Transverse colon (tissue), 4 donors: ENCODE data around the gene RNF144A. TPM values are rescaled to one million over a fixed set of nuclear protein-coding genes. Genes with fewer than 3 reads are reported as not detected.
"Not testable (repeated sequence)": the region's sequence is repeated elsewhere in the genome, so short reads cannot be mapped to it uniquely, and the experiment has no call there.

Experiments
- DNase-seq: peaks from one replicate; pipeline ENCODE4 v3.0.0-alpha.2; 2019
- H3K27ac ChIP-seq, 4 donors: fragments of 200-600 bp; sonication (generic); 2 replicates each; pipeline ENCODE4 v1.5.1; 2016 to 2018; ENCODE audit warnings: inconsistent platforms in 4 of 4
- H3K27me3 ChIP-seq: fragments of 200-600 bp; sonication (generic); 2 replicates; pipeline ENCODE4 v1.5.1; 2017; ENCODE audit warnings: inconsistent platforms
- H3K36me3 ChIP-seq, 4 donors: fragments of 200-600 bp; sonication (generic); 2 replicates each; pipeline ENCODE4 v1.5.1; 2017 to 2019; ENCODE audit warnings: inconsistent platforms in 4 of 4
- H3K4me1 ChIP-seq, 4 donors: fragments of 200-600 bp; sonication (generic); 2 replicates each; pipeline ENCODE4 v1.5.1; 2017 to 2020; ENCODE audit warnings: inconsistent platforms in 4 of 4
- H3K4me3 ChIP-seq, 4 donors: fragments of 200-600 bp; sonication (generic); 1 replicate in 1 of 4; 2 replicates in 3 of 4; pipeline versions ENCODE4 v1.5.1 to v1.6.1; 2017 to 2019; ENCODE audit warnings: inconsistent platforms in 4 of 4
- H3K9me3 ChIP-seq, 2 donors: fragments of 200-600 bp; sonication (generic); 2 replicates each; pipeline ENCODE4 v1.5.1; 2017 to 2019; ENCODE audit warnings: inconsistent platforms in 2 of 2
- EP300 ChIP-seq: sonication (generic); formaldehyde crosslinking; IDR thresholded peaks from one replicate; pipeline ENCODE4 v1.6.1; 2017; ENCODE audit warnings: antibody characterized with exemption, low read depth
- POLR2A ChIP-seq: fragments of 450-650 bp; IDR thresholded peaks from one replicate; pipeline ENCODE4 v1.6.1; 2016; ENCODE audit warnings: antibody characterized with exemption, mild to moderate bottlenecking, moderate library complexity
- POLR2AphosphoS5 ChIP-seq, 3 donors: sonication (generic); formaldehyde crosslinking; IDR thresholded peaks; one replicate each; pipeline ENCODE4 v1.6.1; 2016; ENCODE audit warnings: antibody characterized with exemption in 3 of 3
- WGBS, 2 donors: methylation state at CpG; one replicate each; pipeline ENCODE4 v1.1.5; 2018; ENCODE audit warnings: low coverage in 1 of 2; 5-methylcytosine and 5-hydroxymethylcytosine counted together
- in situ Hi-C, 4 donors: fragments of 200-750 bp; cut with MboI; loops; one replicate each; pipeline versions ENCODE4 v1.15.0 to v1.15.1; 2017; ENCODE audit warnings: low sequenced_read_pairs in 3 of 4, low pct_ligation_motif_present in 1 of 4, low pct_unique_long_range_greater_than_20kb in 1 of 4
- intact Hi-C: fragments of 100-400 bp; cut with DNase I; formaldehyde crosslinking; loops from one replicate; pipeline ENCODE4 v1.15.1; 2023; ENCODE audit warnings: low total_unique reads
- total RNA-seq, 4 donors: library from RNA; depleted of rRNA; stranded (reverse); fragments of >200 nt; gene quantifications; one replicate each; pipeline ENCODE4 v1.1.0, GENCODE V29; 2016
- TF ChIP-seq, protein P1 (sequence below), 5 experiments: fragments of 200-600 bp in 3 of 5; fragments of 450-650 bp in 2 of 5; sonication (generic) in 3 of 5; IDR thresholded peaks; 1 replicate in 2 of 5; 2 replicates in 3 of 5; pipeline ENCODE4 v1.5.1; 2016 to 2017; ENCODE audit warnings: antibody characterized with exemption in 5 of 5, inconsistent platforms in 3 of 5, mild to moderate bottlenecking in 2 of 5, moderate library complexity in 1 of 5

Gene RNF144A
- total RNA-seq, 4 donors from 2014 or later, result 24.0 to 145 (median 83.0) TPM

DNA sequence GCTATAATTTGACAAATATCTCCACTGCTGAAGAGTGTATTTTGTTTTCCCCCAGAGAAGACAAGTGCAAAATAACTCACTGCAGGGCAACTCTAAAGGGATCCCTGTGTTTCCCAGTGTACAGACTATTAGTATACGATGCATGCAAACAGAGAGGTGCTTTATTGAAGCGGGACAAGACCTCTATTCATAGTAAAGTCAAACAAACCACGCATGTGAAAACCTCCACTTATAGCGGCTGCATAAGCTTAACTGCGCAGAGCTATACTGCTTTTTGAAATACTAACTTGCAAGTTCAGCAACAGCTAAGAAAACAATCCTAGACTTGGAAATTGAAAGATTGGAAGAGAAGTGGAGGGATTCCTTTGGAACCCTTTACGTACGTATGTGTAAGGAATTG is 15.6 kb downstream of the RNF144A start:
- Histone ChIP-seq H3K9me3 (no peaks in the 10 kb centered on the region), H3K36me3 (no peaks in the 10 kb centered on the region), H3K27me3 (no peaks in the 10 kb centered on the region), H3K4me1 (no peaks in the 10 kb centered on the region), H3K4me3 (no peak overlapping the region), H3K27ac (no peak overlapping the region)
- 81 to 95% methylated on average over 6 to 7 of the region's 7 CpGs for whole genome bisulfite sequencing, 2 donors
- TF ChIP-seq, protein P1, sequence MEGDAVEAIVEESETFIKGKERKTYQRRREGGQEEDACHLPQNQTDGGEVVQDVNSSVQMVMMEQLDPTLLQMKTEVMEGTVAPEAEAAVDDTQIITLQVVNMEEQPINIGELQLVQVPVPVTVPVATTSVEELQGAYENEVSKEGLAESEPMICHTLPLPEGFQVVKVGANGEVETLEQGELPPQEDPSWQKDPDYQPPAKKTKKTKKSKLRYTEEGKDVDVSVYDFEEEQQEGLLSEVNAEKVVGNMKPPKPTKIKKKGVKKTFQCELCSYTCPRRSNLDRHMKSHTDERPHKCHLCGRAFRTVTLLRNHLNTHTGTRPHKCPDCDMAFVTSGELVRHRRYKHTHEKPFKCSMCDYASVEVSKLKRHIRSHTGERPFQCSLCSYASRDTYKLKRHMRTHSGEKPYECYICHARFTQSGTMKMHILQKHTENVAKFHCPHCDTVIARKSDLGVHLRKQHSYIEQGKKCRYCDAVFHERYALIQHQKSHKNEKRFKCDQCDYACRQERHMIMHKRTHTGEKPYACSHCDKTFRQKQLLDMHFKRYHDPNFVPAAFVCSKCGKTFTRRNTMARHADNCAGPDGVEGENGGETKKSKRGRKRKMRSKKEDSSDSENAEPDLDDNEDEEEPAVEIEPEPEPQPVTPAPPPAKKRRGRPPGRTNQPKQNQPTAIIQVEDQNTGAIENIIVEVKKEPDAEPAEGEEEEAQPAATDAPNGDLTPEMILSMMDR (IDR thresholded peaks at IDR 0.05), result no peak
- no peak for TF ChIP-seq POLR2A
- no peak for TF ChIP-seq EP300
- TF ChIP-seq POLR2AphosphoS5 (IDR thresholded peaks at IDR 0.05), result no peak
- DNase-seq, result no peak
- in situ Hi-C loops, result no loop called here
- intact Hi-C loops, result no loop called here

DNA sequence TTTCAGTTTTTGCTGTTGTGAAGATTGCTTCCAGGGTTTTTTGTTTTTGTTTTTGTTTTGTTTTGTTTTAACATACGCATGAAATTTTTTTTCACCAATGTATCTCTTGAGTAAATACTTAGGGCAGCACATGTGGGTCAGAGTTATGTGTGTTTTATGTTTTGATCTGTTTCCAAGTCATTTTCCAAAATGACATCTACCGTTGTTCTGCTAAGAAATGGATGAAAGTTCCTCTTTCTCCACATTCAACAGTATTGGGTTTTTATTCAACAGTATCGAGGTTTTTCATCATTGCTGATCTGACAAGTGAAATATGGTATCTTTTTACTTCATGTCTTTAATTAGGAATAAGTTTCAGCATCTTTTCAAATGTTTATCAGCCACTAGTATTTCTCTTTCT is 16.7 kb downstream of the RNF144A start:
- TF ChIP-seq POLR2AphosphoS5 (IDR thresholded peaks at IDR 0.05), result no peak
- WGBS, 2 donors, result 83 to 90% methylated on average over 2 to 3 of the region's 3 CpGs

DNA sequence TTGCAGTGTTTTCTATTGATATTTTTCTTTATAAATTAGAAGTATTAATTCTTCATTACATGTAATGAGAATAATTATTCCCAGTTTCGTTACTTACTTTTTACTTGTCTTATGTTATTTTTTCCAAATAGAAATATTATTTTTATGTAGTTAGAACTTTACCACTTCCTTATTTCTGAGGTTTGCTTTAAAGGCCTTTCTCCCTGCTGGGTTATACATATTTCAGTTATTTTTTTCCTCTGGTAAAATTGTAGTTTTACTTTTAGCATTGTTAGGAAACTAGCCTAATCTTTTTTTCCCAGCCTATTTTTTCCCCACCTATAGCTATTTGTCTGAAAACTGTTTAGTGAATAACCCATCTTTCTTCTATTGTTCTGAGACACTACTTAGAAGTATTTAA is 17.1 kb downstream of the RNF144A start:
- in situ Hi-C loops, result no loop called here
- H3K27ac ChIP-seq, result no peak overlapping the region
- DNase-seq, result no peak
- intact Hi-C loops, result no loop called here
- no peaks in the 10 kb centered on the region for H3K27me3 ChIP-seq
- no peak overlapping the region for H3K4me3 ChIP-seq
- H3K36me3 ChIP-seq, result no peaks in the 10 kb centered on the region
- 81 to 93% methylated on average over 1 of the region's 1 CpG for WGBS, 2 donors
- TF ChIP-seq POLR2AphosphoS5 (IDR thresholded peaks at IDR 0.05) (no peak), EP300 (no peak), POLR2A (no peak)
- TF ChIP-seq, protein P1 (IDR thresholded peaks at IDR 0.05), result no peak
- H3K9me3 ChIP-seq, result no peaks in the 10 kb centered on the region
- no peaks in the 10 kb centered on the region for H3K4me1 ChIP-seq

More for the DNA sequence above, 16.7 kb downstream of the RNF144A start:
- H3K36me3 ChIP-seq, result no peaks in the 10 kb centered on the region
- intact Hi-C loops (no loop called here), in situ Hi-C loops (no loop called here)
- no peaks in the 10 kb centered on the region for H3K27me3 ChIP-seq
- no peaks in the 10 kb centered on the region for H3K4me1 ChIP-seq
- no peaks in the 10 kb centered on the region for H3K9me3 ChIP-seq
- H3K27ac ChIP-seq, result no peak overlapping the region
- H3K4me3 ChIP-seq, result no peak overlapping the region
- no peak for DNase-seq

DNA sequence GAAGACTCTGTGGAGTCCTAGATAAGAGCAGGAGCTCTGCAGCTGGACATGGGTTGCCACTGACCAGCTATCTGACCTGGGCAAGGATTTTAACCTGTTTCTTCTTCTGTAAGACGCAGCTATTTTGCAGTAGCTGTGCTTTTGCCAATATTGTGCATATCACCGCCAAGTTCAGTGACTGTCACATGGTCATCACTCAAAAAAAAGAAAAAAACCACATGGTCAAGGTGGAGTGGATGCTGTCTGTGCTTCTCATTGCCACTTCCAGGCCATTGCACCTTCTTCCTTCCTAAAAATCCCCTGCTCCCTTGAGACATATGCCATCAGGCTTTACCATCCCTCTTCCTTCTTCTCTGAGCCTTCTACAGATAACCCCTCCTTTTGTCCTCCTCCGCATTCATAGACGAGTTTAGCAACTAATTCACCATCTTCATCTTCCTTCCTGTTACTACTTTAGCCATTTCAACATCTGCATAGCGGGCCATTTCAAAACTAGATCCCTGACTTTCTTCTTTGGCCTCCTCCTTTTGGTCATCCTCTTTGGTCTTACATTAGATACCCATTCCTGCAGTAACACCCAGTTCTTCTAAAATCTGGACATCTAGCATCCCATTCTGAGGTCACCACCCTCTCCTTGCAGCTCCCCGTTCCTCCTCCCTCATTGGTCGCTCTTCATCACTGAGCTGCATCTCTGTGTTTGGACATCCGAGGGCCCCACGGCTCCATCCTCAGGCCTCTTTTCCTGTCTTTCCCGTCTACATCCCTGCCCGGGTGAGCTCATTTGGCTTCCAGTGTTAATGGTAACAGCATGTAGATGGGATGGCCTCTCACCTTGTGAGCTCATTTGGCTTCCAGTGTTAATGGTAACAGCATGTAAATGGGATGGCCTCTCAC is 17.8 kb downstream of the RNF144A start:
- in situ Hi-C loops, result no loop called here
- DNase-seq, result no peak
- Histone ChIP-seq H3K9me3 (no peaks in the 10 kb centered on the region), H3K4me1 (no peaks in the 10 kb centered on the region), H3K36me3 (no peaks in the 10 kb centered on the region), H3K27me3 (no peaks in the 10 kb centered on the region), H3K27ac (no peak overlapping the region), H3K4me3 (no peak overlapping the region)
- 90 to 95% methylated on average over 10 to 11 of the region's 11 CpGs for WGBS, 2 donors
- intact Hi-C loops, result no loop called here
- no peak for TF ChIP-seq POLR2AphosphoS5 (IDR thresholded peaks at IDR 0.05)
- no peak for TF ChIP-seq EP300
- TF ChIP-seq POLR2A, result no peak
- TF ChIP-seq, protein P1 (IDR thresholded peaks at IDR 0.05), result no peak

DNA sequence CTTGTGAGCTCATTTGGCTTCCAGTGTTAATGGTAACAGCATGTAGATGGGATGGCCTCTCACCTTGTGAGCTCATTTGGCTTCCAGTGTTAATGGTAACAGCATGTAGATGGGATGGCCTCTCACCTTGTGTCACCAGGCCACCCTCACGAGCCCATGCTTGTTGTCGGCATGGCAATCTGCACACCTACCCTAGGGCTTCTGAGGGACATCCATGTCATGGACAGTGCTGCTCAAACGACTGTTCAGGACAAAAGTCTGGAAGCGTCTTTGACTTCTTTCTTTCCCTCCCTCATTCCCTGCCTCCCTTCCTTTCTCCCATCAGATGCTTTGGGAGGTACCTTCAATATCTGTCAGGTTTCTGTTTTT is 18.4 kb downstream of the RNF144A start:
- H3K27ac ChIP-seq, H3K36me3 ChIP-seq, in situ Hi-C loops, DNase-seq, H3K4me1 ChIP-seq, H3K9me3 ChIP-seq, intact Hi-C loops, H3K27me3 ChIP-seq, H3K4me3 ChIP-seq: not testable (repeated sequence)
- WGBS, 2 donors, result 89 to 95% methylated on average over 3 to 4 of the region's 4 CpGs
